Ovary (tissue), 9 donors: ENCODE data around the gene VASP. TPM values are rescaled to one million over a fixed set of nuclear protein-coding genes. Genes with fewer than 3 reads are reported as not detected.

ENCODE experiments used
- DNase-seq, 5 donors: peaks; one replicate each; pipeline ENCODE4 v3.0.0-alpha.2; 2019 to 2020
- H3K27ac ChIP-seq, 2 donors: fragments of 200-600 bp; one replicate each; pipeline versions ENCODE4 v1.5.1 to v1.8.0; 2019 to 2022
- H3K27me3 ChIP-seq: fragments of 200-600 bp; one replicate; pipeline ENCODE4 v1.8.0; 2022
- H3K36me3 ChIP-seq: fragments of 200-600 bp; sonication (generic); one replicate; pipeline ENCODE4 v1.5.1; 2019
- H3K4me1 ChIP-seq: one replicate; pipeline ENCODE4 v1.8.1; 2013; ENCODE audit warnings: mild to moderate bottlenecking, moderate library complexity; ENCODE audit not compliant: insufficient read depth
- H3K4me3 ChIP-seq: fragments of 200-600 bp; sonication (generic); one replicate; pipeline ENCODE4 v1.5.1; 2017
- H3K9me3 ChIP-seq, 2 donors: fragments of 200-600 bp in 1 of 2; sonication (generic) in 1 of 2; one replicate each; pipeline versions ENCODE4 v1.5.1 to v1.8.1; 2013 to 2019; ENCODE audit warnings: mild to moderate bottlenecking in 1 of 2, moderate library complexity in 1 of 2
- CTCF ChIP-seq, 3 donors: fragments of 450-650 bp in 2 of 3; fragments of 200-600 bp in 1 of 3; IDR thresholded peaks; one replicate each; pipeline versions ENCODE4 v1.5.1 to v1.8.0; 2016 to 2022; ENCODE audit warnings: antibody characterized with exemption in 3 of 3, mild to moderate bottlenecking in 1 of 3
- EP300 ChIP-seq: sonication (generic); formaldehyde crosslinking; IDR thresholded peaks from one replicate; pipeline ENCODE4 v1.6.1; 2017; ENCODE audit warnings: antibody characterized with exemption
- POLR2A ChIP-seq: fragments of 450-650 bp; IDR thresholded peaks from one replicate; pipeline ENCODE4 v1.6.1; 2017; ENCODE audit warnings: antibody characterized with exemption, mild to moderate bottlenecking, moderate library complexity
- WGBS, 3 donors: extraction: QIAGEN DNeasy Blood & Tissue Kit in 1 of 3; methylation state at CpG; one replicate each; pipeline versions ENCODE4 v1.1.5 to v1.1.7; 2013 to 2017; 5-methylcytosine and 5-hydroxymethylcytosine counted together
- intact Hi-C, 4 donors: fragments of 100-400 bp; cut with DNase I; formaldehyde crosslinking; loops; one replicate each; pipeline versions ENCODE4 v1.11.0 to v1.15.1; 2022 to 2023
- polyA plus RNA-seq, 2 donors: library from polyadenylated mRNA; stranded (reverse); fragments of 200-250 nt in 1 of 2; fragments of 350-450 nt in 1 of 2; fragmentation: Illumina TruSeq in 1 of 2; extraction: RNeasy Lipid Tissue Mini Kit (QIAGEN cat#74804) in 1 of 2; gene quantifications; one replicate each; pipeline ENCODE4 v1.2.3, GENCODE V29; 2013 to 2014
- total RNA-seq, 7 donors: library from RNA; depleted of rRNA in 2 of 7; stranded (reverse); fragments of >200 nt in 2 of 7; fragmentation: NEBNext Ultra II Directional in 3 of 7; extraction: Animal tissue kit (Norgen Biotek cat#: 25700) in 3 of 7; gene quantifications; one replicate each; pipeline versions ENCODE4 v1.1.0 to v1.2.4, GENCODE V29; 2016 to 2023
- donor health status: DM: no; HTN: no; CAD: no; lungs with moderate emphysema.
- donor health status: DM: no; HTN: no; CAD: no.
- donor health status: Bipolar disorder and iron deficiency.
- donor health status: DM: yes; HTN: yes; CAD: no.
- donor health status: DM: no; HTN: no; CAD: no.
- donor health status: DM: yes; HTN: yes; CAD: no.

The VASP gene
- total and polyA plus RNA-seq, 9 donors: 15.7 to 83.2 (median 49.0) TPM

GRCh38 chr19:45526971-45527370 lies 19.7 kb downstream of the VASP start:
- no peak for DNase-seq
- Histone ChIP-seq H3K4me1 (peaks cover 8% of the 10 kb centered on the region), H3K27ac (peak overlapping the region in 1 of 2 donors; percentile 52), H3K4me3 (no peak overlapping the region), H3K27me3 (no peaks in the 10 kb centered on the region), H3K36me3 (no peaks in the 10 kb centered on the region), H3K9me3 (no peaks in the 10 kb centered on the region)
- WGBS, 3 donors: 87 to 91% (median 91%) methylated on average over 4 of the region's 4 CpGs
- TF ChIP-seq POLR2A: no peak
- no peak for TF ChIP-seq CTCF (IDR thresholded peaks at IDR 0.05)
- TF ChIP-seq EP300: no peak
- intact Hi-C loops: loop anchor here in 2 of 4 donors (10.0 kb wide), 2 partner anchors 48 to 58 kb away; partner anchors contain the start of gene OPA3 (in 1 of the 2)

DNA sequence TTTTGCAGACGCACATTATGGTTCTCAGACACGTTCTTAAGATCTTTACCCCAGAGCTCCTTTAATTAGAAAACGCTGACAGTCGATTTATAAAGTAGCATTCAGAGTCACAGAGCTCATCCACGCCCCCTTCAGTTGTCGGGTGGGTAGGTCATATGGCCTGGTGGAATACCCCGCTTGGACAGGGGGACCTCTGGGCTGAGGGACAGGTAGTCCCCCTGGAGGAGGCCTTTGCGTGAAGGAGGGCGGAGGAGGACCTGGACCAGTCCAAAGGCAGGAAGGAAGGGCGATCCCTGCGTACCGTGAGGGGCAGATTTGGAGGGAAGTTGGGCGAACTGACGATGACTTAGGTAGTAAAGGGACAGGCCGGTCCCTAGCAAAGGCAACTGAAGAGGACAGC lies 20.5 kb downstream of the VASP start:
- H3K36me3 ChIP-seq: no peaks in the 10 kb centered on the region
- H3K27ac ChIP-seq: no peak overlapping the region
- intact Hi-C loops: loop anchor here in 2 of 4 donors (10.0 kb wide), 2 partner anchors 47 to 57 kb away; partner anchors contain the start of gene OPA3 (in 1 of the 2)
- H3K9me3 ChIP-seq: no peaks in the 10 kb centered on the region
- peaks cover 8% of the 10 kb centered on the region for H3K4me1 ChIP-seq
- H3K4me3 ChIP-seq: no peak overlapping the region
- no peaks in the 10 kb centered on the region for H3K27me3 ChIP-seq
- WGBS, 3 donors: 78 to 81% (median 78%) methylated on average over 15 of the region's 15 CpGs
- peak in 2 of 5 donors; percentile 36 to 37 for DNase-seq
- TF ChIP-seq EP300 (no peak), POLR2A (no peak), CTCF (IDR thresholded peaks at IDR 0.05) (no peak)

DNA sequence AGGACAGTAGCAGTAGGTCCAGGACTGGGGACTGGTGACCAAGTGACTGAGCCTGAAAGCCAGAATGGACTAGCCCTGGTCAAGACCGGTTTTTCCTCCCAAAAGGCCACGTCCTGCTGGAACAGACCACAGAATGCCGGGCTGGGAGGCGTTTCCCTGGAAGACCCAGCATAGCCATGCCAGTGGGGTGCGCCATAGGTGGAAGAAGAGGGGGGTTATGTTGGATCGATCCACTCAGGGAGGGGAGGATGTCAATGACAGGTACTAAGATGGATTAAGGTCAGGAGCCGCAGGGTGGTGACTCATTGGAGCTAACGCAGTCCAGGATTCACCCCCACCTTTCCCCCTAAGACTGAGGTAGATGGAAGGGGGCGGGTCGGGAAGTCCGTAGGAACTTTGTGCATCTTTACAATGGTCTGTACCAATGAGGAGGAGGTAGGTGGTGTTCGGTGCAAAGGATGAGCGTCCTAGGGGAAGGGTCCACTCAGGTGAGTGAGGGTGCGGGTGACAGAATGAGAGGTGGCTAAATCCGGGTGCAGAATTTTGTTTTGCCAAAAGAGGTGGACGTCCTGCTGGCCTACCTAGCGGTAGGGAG lies 21.0 kb downstream of the VASP start:
- intact Hi-C loops: loop anchor here in 2 of 4 donors (10.0 kb wide), 2 partner anchors 47 to 57 kb away; partner anchors contain the start of gene OPA3 (in 1 of the 2)
- 18 to 21% (median 18%) methylated on average over 17 of the region's 17 CpGs for WGBS, 3 donors
- no peak for TF ChIP-seq EP300
- TF ChIP-seq POLR2A: no peak
- no peak for TF ChIP-seq CTCF (IDR thresholded peaks at IDR 0.05)

GRCh38 chr19:45528744-45529419 lies 21.6 kb downstream of the VASP start:
- Histone ChIP-seq H3K4me3 (peak overlapping the region; percentile 30), H3K27ac (no peak overlapping the region), H3K36me3 (no peaks in the 10 kb centered on the region), H3K9me3 (no peaks in the 10 kb centered on the region), H3K27me3 (no peaks in the 10 kb centered on the region), H3K4me1 (peaks cover 8% of the 10 kb centered on the region)
- 3 to 6% (median 3%) methylated on average over 31 to 49 of the region's 49 CpGs for WGBS, 3 donors
- intact Hi-C loops: loop anchor here in 2 of 4 donors (10.0 kb wide), 2 partner anchors 46 to 56 kb away; partner anchors contain the start of gene OPA3 (in 1 of the 2)
- DNase-seq: peak in 2 of 5 donors; percentile 42 to 58
- TF ChIP-seq CTCF (IDR thresholded peaks at IDR 0.05) (no peak), POLR2A (no peak), EP300 (no peak)

More for the DNA sequence above, 21.0 kb downstream of the VASP start:
- no peak overlapping the region for H3K27ac ChIP-seq
- no peaks in the 10 kb centered on the region for H3K36me3 ChIP-seq
- H3K9me3 ChIP-seq: no peaks in the 10 kb centered on the region
- no peaks in the 10 kb centered on the region for H3K27me3 ChIP-seq
- peaks cover 8% of the 10 kb centered on the region for H3K4me1 ChIP-seq
- peak overlapping the region; percentile 30 for H3K4me3 ChIP-seq
- DNase-seq: peak in 2 of 5 donors; percentile 44 to 51
